Neural progenitor cell (in vitro differentiated cells): Measurements from ENCODE around the gene SLC25A51. TPM values are rescaled to one million over a fixed set of nuclear protein-coding genes. Genes with fewer than 3 reads are reported as not detected.

ENCODE experiments used
- DNase-seq: peaks from one replicate; pipeline ENCODE4 v3.0.0-alpha.2; 2016; ENCODE audit warnings: low spot score
- H2AFZ ChIP-seq: fragments of 200-600 bp; sonication (generic); replicated peaks from 2 replicates; pipeline ENCODE4 v1.6.1; 2016; ENCODE audit warnings: antibody characterized with exemption
- H3F3A ChIP-seq: fragments of 200-600 bp; sonication (generic); 2 replicates; pipeline ENCODE4 v1.6.1; 2016; ENCODE audit warnings: antibody characterized with exemption, low read depth
- H3K27ac ChIP-seq: fragments of 200-600 bp; sonication (generic); 2 replicates; pipeline ENCODE4 v1.5.1; 2016; ENCODE audit warnings: mild to moderate bottlenecking
- H3K27me3 ChIP-seq: fragments of 200-600 bp; sonication (generic); 2 replicates; pipeline ENCODE4 v1.6.1; 2016; ENCODE audit warnings: mild to moderate bottlenecking, moderate library complexity
- H3K36me3 ChIP-seq: fragments of 200-600 bp; sonication (generic); 2 replicates; pipeline ENCODE4 v1.5.1; 2016
- H3K4me1 ChIP-seq: fragments of 200-600 bp; sonication (generic); 2 replicates; pipeline ENCODE4 v1.6.1; 2016; ENCODE audit warnings: mixed run types
- H3K4me2 ChIP-seq: fragments of 200-600 bp; sonication (generic); 2 replicates; pipeline ENCODE4 v1.6.1; 2016
- H3K4me3 ChIP-seq: fragments of 200-600 bp; sonication (generic); 2 replicates; pipeline ENCODE4 v1.5.1; 2016
- H3K79me2 ChIP-seq: fragments of 200-600 bp; sonication (generic); 2 replicates; pipeline ENCODE4 v1.6.1; 2016; ENCODE audit warnings: low read depth
- H3K9ac ChIP-seq: fragments of 200-600 bp; sonication (generic); 2 replicates; pipeline ENCODE4 v1.6.1; 2016
- H3K9me3 ChIP-seq: fragments of 200-600 bp; sonication (generic); 2 replicates; pipeline ENCODE4 v1.5.1; 2016; ENCODE audit warnings: low read depth
- H4K20me1 ChIP-seq: fragments of 200-600 bp; sonication (generic); 2 replicates; pipeline ENCODE4 v1.6.1; 2016; ENCODE audit warnings: low read depth
- H3K27ac Mint-ChIP-seq: 3 replicates; pipeline ENCODE4 v1.8.0; 2021; ENCODE audit warnings: mixed read lengths
- H3K27me3 Mint-ChIP-seq: 2 replicates; pipeline ENCODE4 v1.8.0; 2022; ENCODE audit warnings: low read depth, mild to moderate bottlenecking, inconsistent platforms, moderate library complexity, mixed read lengths; ENCODE audit not compliant: insufficient read depth
- H3K36me3 Mint-ChIP-seq: 3 replicates; pipeline ENCODE4 v1.8.0; 2021; ENCODE audit warnings: mixed read lengths
- H3K4me1 Mint-ChIP-seq: 3 replicates; pipeline ENCODE4 v1.8.0; 2021; ENCODE audit warnings: mixed read lengths
- H3K4me3 Mint-ChIP-seq: 3 replicates; pipeline ENCODE4 v1.8.0; 2021; ENCODE audit warnings: mild to moderate bottlenecking, moderate library complexity, mixed read lengths
- H3K9me3 Mint-ChIP-seq: 3 replicates; pipeline ENCODE4 v1.8.0; 2020; ENCODE audit warnings: mixed read lengths
- CTCF ChIP-seq: fragments of 200-600 bp; sonication (generic); IDR thresholded peaks from 2 replicates; pipeline ENCODE4 v1.5.1; 2017; ENCODE audit warnings: antibody characterized with exemption, mild to moderate bottlenecking
- EZH2 ChIP-seq: fragments of 200-600 bp; sonication (generic); IDR thresholded peaks from 2 replicates; pipeline ENCODE4 v1.6.1; 2017; ENCODE audit warnings: antibody characterized with exemption, mild to moderate bottlenecking, moderate library complexity
- EZH2phosphoT487 ChIP-seq: fragments of 200-600 bp; sonication (generic); IDR thresholded peaks from 2 replicates; pipeline ENCODE4 v1.6.1; 2017; ENCODE audit warnings: antibody characterized with exemption
- total RNA-seq: library from RNA; depleted of rRNA; stranded (reverse); fragments of >200 nt; gene quantifications from 2 replicates; pipeline ENCODE4 v1.2.3, GENCODE V29; 2015; ENCODE audit warnings: low replicate concordance

Gene SLC25A51
- total RNA-seq, 1 donor from 2014 or later = 24.6 TPM

DNA sequence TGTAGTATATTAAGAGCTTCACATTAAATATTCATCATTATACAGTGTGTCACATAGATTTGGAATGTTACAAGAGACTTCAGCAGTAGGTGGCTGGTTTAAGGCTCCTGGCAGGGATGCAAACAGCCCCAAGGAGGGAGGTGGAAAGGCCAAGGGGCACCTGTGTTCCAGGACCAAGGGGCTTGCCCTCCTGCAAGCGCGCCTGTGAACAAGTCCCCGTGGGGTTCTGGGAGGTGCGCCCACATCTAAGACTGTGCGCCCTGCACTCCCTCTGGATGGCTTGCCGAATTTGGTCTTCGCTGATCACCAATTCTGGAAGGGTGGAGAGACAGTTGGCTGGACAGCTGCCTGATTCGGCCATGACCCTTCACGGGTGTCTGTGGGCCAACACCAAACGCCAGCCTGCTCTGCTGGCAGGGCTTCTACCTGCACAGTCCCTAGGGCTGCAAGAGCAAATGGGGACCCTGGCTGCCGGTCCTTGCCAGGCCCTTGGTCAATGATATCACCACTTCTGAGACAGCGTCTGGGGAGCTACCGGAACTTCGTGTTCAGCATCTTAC is 12.1 kb upstream of the SLC25A51 start:
- no peaks in the 10 kb centered on the region for H3K9me3 ChIP-seq

DNA sequence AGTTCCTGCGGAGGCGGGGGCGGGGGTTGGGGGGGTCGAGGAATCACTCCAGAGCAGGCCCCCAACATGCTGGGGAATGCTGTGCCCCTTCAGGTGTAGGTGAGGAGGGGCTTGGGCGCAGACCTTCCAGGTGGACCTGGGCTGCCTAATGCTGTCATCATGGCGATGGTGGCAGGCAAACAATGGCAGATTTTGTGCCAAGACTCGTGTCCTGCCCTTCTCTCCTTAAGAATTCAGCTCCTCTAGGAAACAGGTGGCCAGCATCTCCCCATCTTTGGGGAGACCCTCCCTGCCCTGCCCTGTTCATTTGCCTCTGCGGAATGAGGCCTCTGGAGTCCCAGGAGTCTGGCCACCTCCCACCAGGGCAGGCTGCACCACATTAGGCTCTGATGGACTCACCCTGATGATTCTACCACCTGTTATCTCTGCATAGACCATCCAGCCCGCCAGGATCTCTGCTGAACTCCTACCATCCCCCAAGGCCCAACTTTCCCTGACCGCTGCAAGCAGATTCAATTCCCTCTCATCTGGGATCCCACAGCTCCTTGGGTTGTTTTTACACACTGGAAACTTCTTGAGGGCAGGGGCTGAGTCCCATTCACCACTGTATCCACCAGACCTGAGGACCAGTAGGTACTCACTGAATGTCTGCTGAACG is 10.9 kb upstream of the SLC25A51 start:
- peak overlapping the region; percentile 51 for H3K27ac Mint-ChIP-seq
- DNase-seq = no peak

More for the DNA sequence above, 12.1 kb upstream of the SLC25A51 start:
- Histone ChIP-seq H3K4me3 (no peak overlapping the region), H3K27me3 (no peaks in the 10 kb centered on the region), H3K79me2 (no peaks in the 10 kb centered on the region), H3K27ac (no peak overlapping the region), H2AFZ (no peak overlapping the region), H3F3A (no peaks in the 10 kb centered on the region), H4K20me1 (no peaks in the 10 kb centered on the region), H3K4me2 (no peak overlapping the region), H3K36me3 (no peaks in the 10 kb centered on the region), H3K4me1 (peaks cover 22% of the 10 kb centered on the region), H3K9ac (no peak overlapping the region)
- Mint-ChIP-seq H3K4me1 (peaks cover 23% of the 10 kb centered on the region), H3K36me3 (peaks cover 3% of the 10 kb centered on the region), H3K9me3 (no peaks in the 10 kb centered on the region), H3K27ac (no peak overlapping the region), H3K4me3 (no peak overlapping the region), H3K27me3 (peaks cover 2% of the 10 kb centered on the region)
- no peak for DNase-seq
- TF ChIP-seq EZH2 = no peak
- TF ChIP-seq CTCF = no peak
- no peak for TF ChIP-seq EZH2phosphoT487

DNA sequence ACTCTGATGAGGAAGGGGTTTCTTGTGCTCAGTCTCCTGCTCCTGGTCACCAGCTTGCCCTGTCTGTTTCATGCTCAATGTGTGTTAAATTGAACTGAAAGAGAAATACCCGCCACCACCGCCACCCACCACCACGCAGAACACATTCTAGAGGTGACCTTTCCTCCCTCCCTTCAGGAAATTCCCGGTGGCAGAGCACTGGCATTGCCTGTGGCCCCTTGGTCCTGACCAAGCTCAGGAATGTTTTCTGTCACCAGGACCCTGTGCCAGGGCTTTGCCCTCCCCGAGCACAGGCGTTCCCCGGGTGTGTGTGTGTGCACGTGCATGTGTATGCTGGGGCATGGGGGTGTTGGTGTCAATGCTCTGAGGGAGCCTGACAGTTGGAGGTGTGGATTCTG is 10.2 kb upstream of the SLC25A51 start:
- Mint-ChIP-seq H3K27me3 (peaks cover 2% of the 10 kb centered on the region), H3K27ac (no peak overlapping the region), H3K9me3 (no peaks in the 10 kb centered on the region), H3K36me3 (peaks cover 3% of the 10 kb centered on the region), H3K4me1 (peaks cover 13% of the 10 kb centered on the region), H3K4me3 (no peak overlapping the region)
- Histone ChIP-seq H3K36me3 (no peaks in the 10 kb centered on the region), H2AFZ (no peak overlapping the region), H3K9me3 (no peaks in the 10 kb centered on the region), H3K4me2 (no peak overlapping the region), H3F3A (no peaks in the 10 kb centered on the region), H3K9ac (no peak overlapping the region), H4K20me1 (no peaks in the 10 kb centered on the region), H3K27ac (no peak overlapping the region), H3K4me3 (no peak overlapping the region), H3K4me1 (peaks cover 5% of the 10 kb centered on the region), H3K79me2 (no peaks in the 10 kb centered on the region), H3K27me3 (no peaks in the 10 kb centered on the region)
- DNase-seq = no peak
- no peak for TF ChIP-seq EZH2phosphoT487
- TF ChIP-seq EZH2 = no peak
- TF ChIP-seq CTCF = no peak

More for the DNA sequence above, 10.9 kb upstream of the SLC25A51 start:
- Mint-ChIP-seq H3K9me3 (no peaks in the 10 kb centered on the region), H3K4me1 (peaks cover 17% of the 10 kb centered on the region), H3K36me3 (peaks cover 3% of the 10 kb centered on the region), H3K4me3 (no peak overlapping the region), H3K27me3 (peaks cover 2% of the 10 kb centered on the region)
- Histone ChIP-seq H3K4me1 (peaks cover 11% of the 10 kb centered on the region), H3K27me3 (no peaks in the 10 kb centered on the region), H3K79me2 (no peaks in the 10 kb centered on the region), H3K4me3 (no peak overlapping the region), H3F3A (no peaks in the 10 kb centered on the region), H3K9ac (no peak overlapping the region), H3K36me3 (no peaks in the 10 kb centered on the region), H3K4me2 (no peak overlapping the region), H3K27ac (no peak overlapping the region), H3K9me3 (no peaks in the 10 kb centered on the region), H2AFZ (no peak overlapping the region), H4K20me1 (no peaks in the 10 kb centered on the region)
- TF ChIP-seq CTCF (no peak), EZH2 (no peak), EZH2phosphoT487 (no peak)
